B cell (primary cell): ENCODE measurements around the gene TGFB1. TPM values are rescaled to one million over a fixed set of nuclear protein-coding genes. Genes with fewer than 3 reads are reported as not detected.

Experiments
- ATAC-seq: fragments of 200-7000 bp; cut with Tn5 transposase; one replicate; pipeline ENCODE4 v1.10.0; 2021; ENCODE audit warnings: low read depth, mild to moderate bottlenecking, moderate number of reproducible peaks, moderate library complexity
- CTCF ChIA-PET: fragments of 350-600 bp; sonication (Branson Sonifier 250); formaldehyde crosslinking; loops from one replicate; lab custom pipeline; 2021; ENCODE audit warnings: antibody characterized with exemption, inconsistent platforms; lab: Charles Lee
- POLR2A ChIA-PET: fragments of 350-600 bp; sonication (Branson Sonifier 250); formaldehyde crosslinking; loops from one replicate; lab custom pipeline; 2021; ENCODE audit warnings: antibody characterized with exemption; lab: Charles Lee
- DNase-seq: peaks from one replicate; pipeline ENCODE4 v3.0.0; 2013
- H2AFZ ChIP-seq: 2 replicates; pipeline ENCODE4 v1.6.1; 2012; ENCODE audit warnings: mild to moderate bottlenecking, low read depth, low read length; ENCODE audit not compliant: insufficient read depth, poor library complexity, severe bottlenecking
- H3K27ac ChIP-seq, 2 donors: 1 replicate in 1 of 2; 2 replicates in 1 of 2; pipeline ENCODE4 v1.5.1; 2012 to 2013; ENCODE audit warnings: low read length in 2 of 2, mild to moderate bottlenecking in 2 of 2, moderate library complexity in 1 of 2
- H3K27me3 ChIP-seq, 4 experiments: fragments of 200-600 bp in 1 of 4; sonication (generic) in 1 of 4; replicated peaks in 1 of 4; 1 replicate in 2 of 4; 2 replicates in 2 of 4; pipeline versions ENCODE4 v1.6.1 to v1.7.0; 2013 to 2016; ENCODE audit warnings: low read length in 3 of 4, mild to moderate bottlenecking in 2 of 4, mixed read lengths in 1 of 4, moderate library complexity in 1 of 4; ENCODE audit not compliant: insufficient read depth in 4 of 4, control insufficient read depth in 3 of 4; ENCODE audit errors: control extremely low read depth in 1 of 4
- H3K36me3 ChIP-seq, 2 experiments: replicated peaks in 1 of 2; 1 replicate in 1 of 2; 2 replicates in 1 of 2; pipeline versions ENCODE4 v1.6.1 to v1.7.1; 2013; ENCODE audit warnings: low read length in 1 of 2; ENCODE audit not compliant: insufficient read depth in 2 of 2, control insufficient read depth in 1 of 2; ENCODE audit errors: control extremely low read depth in 1 of 2, extremely low read depth in 1 of 2
- H3K4me1 ChIP-seq, 2 donors: fragments of 200-600 bp in 1 of 2; sonication (generic) in 1 of 2; 1 replicate in 1 of 2; 2 replicates in 1 of 2; pipeline versions ENCODE4 v1.5.1 to v1.6.1; 2013 to 2017; ENCODE audit warnings: low read length in 2 of 2; ENCODE audit not compliant: control insufficient read depth in 2 of 2, insufficient read depth in 2 of 2
- H3K4me2 ChIP-seq: replicated peaks from 2 replicates; pipeline ENCODE3; 2012; ENCODE audit warnings: mild to moderate bottlenecking, low read depth, low read length; ENCODE audit not compliant: poor library complexity, severe bottlenecking
- H3K4me3 ChIP-seq, 5 experiments: fragments of 200-600 bp in 1 of 5; sonication (generic) in 1 of 5; 1 replicate in 3 of 5; 2 replicates in 2 of 5; pipeline versions ENCODE4 v1.5.1 to v1.7.0; 2011 to 2016; ENCODE audit warnings: low read length in 4 of 5, mild to moderate bottlenecking in 4 of 5, low read depth in 2 of 5, control low read depth in 1 of 5, moderate library complexity in 1 of 5; ENCODE audit not compliant: insufficient read depth in 1 of 5; ENCODE audit errors: control extremely low read depth in 1 of 5, extremely low read depth in 1 of 5
- H3K79me2 ChIP-seq: fragments of 200-600 bp; sonication (generic); one replicate; pipeline ENCODE4 v1.6.0; 2016; ENCODE audit warnings: low read length; ENCODE audit not compliant: control insufficient read depth, insufficient read depth
- H3K9ac ChIP-seq: fragments of 200-600 bp; sonication (generic); 2 replicates; pipeline ENCODE4 v1.6.1; 2017; ENCODE audit warnings: mild to moderate bottlenecking, low read length, moderate library complexity
- H3K9me3 ChIP-seq, 3 donors: one replicate each; pipeline versions ENCODE4 v1.6.1 to v1.7.1; 2013; ENCODE audit warnings: low read length in 2 of 3; ENCODE audit not compliant: control insufficient read depth in 2 of 3, insufficient read depth in 1 of 3; ENCODE audit errors: control extremely low read depth in 1 of 3
- H4K20me1 ChIP-seq: 2 replicates; pipeline ENCODE4 v1.6.0; 2012; ENCODE audit warnings: mild to moderate bottlenecking, low read length; ENCODE audit not compliant: insufficient read depth, control insufficient read depth, poor library complexity, severe bottlenecking
- H3K27ac Mint-ChIP-seq: one replicate; pipeline ENCODE4 v1.8.0; 2021; ENCODE audit warnings: mixed read lengths
- H3K27me3 Mint-ChIP-seq: one replicate; pipeline ENCODE4 v1.8.0; 2021; ENCODE audit warnings: mixed read lengths
- H3K4me1 Mint-ChIP-seq: one replicate; pipeline ENCODE4 v1.8.0; 2021; ENCODE audit warnings: mixed read lengths
- H3K4me3 Mint-ChIP-seq: one replicate; pipeline ENCODE4 v1.8.0; 2021; ENCODE audit warnings: mixed read lengths
- H3K9me3 Mint-ChIP-seq: one replicate; pipeline ENCODE4 v1.8.0; 2022; ENCODE audit warnings: mixed read lengths; ENCODE audit not compliant: insufficient read depth
- EZH2 ChIP-seq: IDR thresholded peaks from 2 replicates; pipeline ENCODE4 v1.6.1; 2012; ENCODE audit warnings: borderline replicate concordance, low read depth, mild to moderate bottlenecking, moderate library complexity, low read length; ENCODE audit not compliant: insufficient read depth, poor library complexity, severe bottlenecking
- WGBS: methylation state at CpG from one replicate; pipeline ENCODE4 v1.1.5; 2013; ENCODE audit warnings: missing lambda C conversion rate; ENCODE audit not compliant: insufficient coverage; 5-methylcytosine and 5-hydroxymethylcytosine counted together
- intact Hi-C: fragments of 100-400 bp; cut with micrococcal nuclease; formaldehyde crosslinking; loops from one replicate; pipeline ENCODE4 v1.10.0; 2022
- polyA plus RNA-seq: library from polyadenylated mRNA; depleted of rRNA; stranded (reverse); fragments of >200 nt; gene quantifications from 2 replicates; pipeline ENCODE4 v1.2.3, GENCODE V29; 2012
- total RNA-seq, 2 donors: library from RNA; stranded (reverse); fragments of 120-200 nt in 1 of 2; gene quantifications; 1 replicate in 1 of 2; 2 replicates in 1 of 2; pipeline versions ENCODE4 v1.2.3 to v1.2.4, GENCODE V29; 2013 to 2022
- TF ChIP-seq, protein P1 (sequence below): fragments of 200-600 bp; IDR thresholded peaks from one replicate; pipeline ENCODE4 v1.8.0; 2022; ENCODE audit warnings: antibody characterized with exemption, mild to moderate bottlenecking

TGFB1 gene
- total and polyA plus RNA-seq, 2 donors (not counting 1 experiment from before 2014, with no cell fraction given) = 109 to 120 TPM

- peaks cover 47% of the 10 kb centered on the region for H3K4me1 Mint-ChIP-seq
- H3K36me3 ChIP-seq = peaks cover 0 to 75% of the 10 kb centered on the region in 2 experiments
- H3K27me3 Mint-ChIP-seq = no peaks in the 10 kb centered on the region
- no peak overlapping the region for H3K4me2 ChIP-seq
- H3K4me3 Mint-ChIP-seq = no peak overlapping the region
- TF ChIP-seq, protein P1, sequence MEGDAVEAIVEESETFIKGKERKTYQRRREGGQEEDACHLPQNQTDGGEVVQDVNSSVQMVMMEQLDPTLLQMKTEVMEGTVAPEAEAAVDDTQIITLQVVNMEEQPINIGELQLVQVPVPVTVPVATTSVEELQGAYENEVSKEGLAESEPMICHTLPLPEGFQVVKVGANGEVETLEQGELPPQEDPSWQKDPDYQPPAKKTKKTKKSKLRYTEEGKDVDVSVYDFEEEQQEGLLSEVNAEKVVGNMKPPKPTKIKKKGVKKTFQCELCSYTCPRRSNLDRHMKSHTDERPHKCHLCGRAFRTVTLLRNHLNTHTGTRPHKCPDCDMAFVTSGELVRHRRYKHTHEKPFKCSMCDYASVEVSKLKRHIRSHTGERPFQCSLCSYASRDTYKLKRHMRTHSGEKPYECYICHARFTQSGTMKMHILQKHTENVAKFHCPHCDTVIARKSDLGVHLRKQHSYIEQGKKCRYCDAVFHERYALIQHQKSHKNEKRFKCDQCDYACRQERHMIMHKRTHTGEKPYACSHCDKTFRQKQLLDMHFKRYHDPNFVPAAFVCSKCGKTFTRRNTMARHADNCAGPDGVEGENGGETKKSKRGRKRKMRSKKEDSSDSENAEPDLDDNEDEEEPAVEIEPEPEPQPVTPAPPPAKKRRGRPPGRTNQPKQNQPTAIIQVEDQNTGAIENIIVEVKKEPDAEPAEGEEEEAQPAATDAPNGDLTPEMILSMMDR = no peak
- no peak for TF ChIP-seq EZH2
- no peaks in the 10 kb centered on the region for H3K9me3 Mint-ChIP-seq
- H3K4me3 ChIP-seq = no peak overlapping the region
- H3K4me1 ChIP-seq = peaks cover 16 to 41% of the 10 kb centered on the region in 2 donors
- H3K9me3 ChIP-seq = no peaks in the 10 kb centered on the region
- WGBS = 85% methylated on average over 4 of the region's 4 CpGs
- peaks cover 24% of the 10 kb centered on the region for H4K20me1 ChIP-seq
- H3K79me2 ChIP-seq = peaks cover 23% of the 10 kb centered on the region
- H3K27me3 ChIP-seq = no peaks in the 10 kb centered on the region
- H3K9ac ChIP-seq = no peak overlapping the region
- CTCF ChIA-PET = interaction anchor here (1.0 to 9.7 kb wide), 2 partner anchors 34 to 516 kb away, joined by 3 to 130 read pairs; partner anchors contain the start of gene TGFB1
- DNase-seq (no peak), ATAC-seq (no peak)
- H3K27ac ChIP-seq = no peak overlapping the region
- POLR2A ChIA-PET = interaction anchor here (0.6 to 2.0 kb wide), 4 partner anchors 31 to 1182 kb away, joined by 3 to 6 read pairs (median 3); no protein-coding TSS in a partner anchor
- no peak overlapping the region for H2AFZ ChIP-seq
- intact Hi-C loops = loop anchor here (10.0 kb wide), 1 partner anchor 244 kb away; no protein-coding TSS in a partner anchor
- peak overlapping the region; percentile 82 for H3K27ac Mint-ChIP-seq
These were observed 33.2 kb downstream of the TGFB1 start for GRCh38 chr19:41320568-41320967.

DNA sequence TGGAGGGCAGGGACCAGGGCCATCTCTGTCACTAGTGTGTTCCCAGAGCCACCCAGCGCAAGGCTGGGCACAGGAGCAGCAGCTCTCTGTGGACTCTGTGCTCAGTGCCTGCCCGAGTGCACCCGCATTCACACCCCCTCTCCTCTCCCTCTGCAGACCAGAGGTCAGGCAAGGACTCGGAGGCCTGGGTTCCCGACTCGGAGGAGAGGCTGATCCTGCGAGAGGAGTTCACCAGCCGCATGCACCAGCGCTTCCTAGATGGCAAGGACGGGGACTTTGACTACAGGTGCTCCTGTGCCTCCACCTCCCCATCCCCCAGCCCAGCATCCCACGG, 33.6 kb downstream of the TGFB1 start:
- Mint-ChIP-seq H3K4me3 (no peak overlapping the region), H3K27ac (peak overlapping the region; percentile 41), H3K4me1 (peaks cover 43% of the 10 kb centered on the region), H3K27me3 (no peaks in the 10 kb centered on the region), H3K9me3 (no peaks in the 10 kb centered on the region)
- Histone ChIP-seq H3K9ac (no peak overlapping the region), H3K4me1 (peaks cover 11 to 37% of the 10 kb centered on the region in 2 donors), H2AFZ (no peak overlapping the region), H3K27me3 (no peaks in the 10 kb centered on the region), H3K4me3 (no peak overlapping the region), H4K20me1 (peaks cover 29% of the 10 kb centered on the region), H3K36me3 (peaks cover 0 to 79% of the 10 kb centered on the region in 2 experiments), H3K27ac (no peak overlapping the region), H3K4me2 (no peak overlapping the region), H3K9me3 (no peaks in the 10 kb centered on the region), H3K79me2 (peaks cover 25% of the 10 kb centered on the region)
- ChIA-PET CTCF (interaction anchor here (1.0 to 9.7 kb wide), 2 partner anchors 34 to 515 kb away, joined by 3 to 130 read pairs; partner anchors contain the start of gene TGFB1), POLR2A (interaction anchor here (0.6 to 2.0 kb wide), 3 partner anchors 31 to 250 kb away, joined by 3 to 6 read pairs (median 3); no protein-coding TSS in a partner anchor)
- intact Hi-C loops = loop anchor here (10.0 kb wide), 1 partner anchor 245 kb away; no protein-coding TSS in a partner anchor
- DNase-seq = no peak
- ATAC-seq = no peak
- TF ChIP-seq, protein P1 = no peak
- no peak for TF ChIP-seq EZH2
- 100% methylated on average over 7 of the region's 11 CpGs for WGBS
